DMS 273 (cell line): ENCODE measurements around the gene ABL2.
"Not testable (repeated sequence)": the region's sequence is repeated elsewhere in the genome, so short reads cannot be mapped to it uniquely, and the experiment has no call there.

ENCODE experiments used
- DNase-seq: peaks from one replicate; lab custom pipeline; 2025; ENCODE audit not compliant: unreplicated experiment; lab: John Stamatoyannopoulos, UW

ABL2 gene

DNA sequence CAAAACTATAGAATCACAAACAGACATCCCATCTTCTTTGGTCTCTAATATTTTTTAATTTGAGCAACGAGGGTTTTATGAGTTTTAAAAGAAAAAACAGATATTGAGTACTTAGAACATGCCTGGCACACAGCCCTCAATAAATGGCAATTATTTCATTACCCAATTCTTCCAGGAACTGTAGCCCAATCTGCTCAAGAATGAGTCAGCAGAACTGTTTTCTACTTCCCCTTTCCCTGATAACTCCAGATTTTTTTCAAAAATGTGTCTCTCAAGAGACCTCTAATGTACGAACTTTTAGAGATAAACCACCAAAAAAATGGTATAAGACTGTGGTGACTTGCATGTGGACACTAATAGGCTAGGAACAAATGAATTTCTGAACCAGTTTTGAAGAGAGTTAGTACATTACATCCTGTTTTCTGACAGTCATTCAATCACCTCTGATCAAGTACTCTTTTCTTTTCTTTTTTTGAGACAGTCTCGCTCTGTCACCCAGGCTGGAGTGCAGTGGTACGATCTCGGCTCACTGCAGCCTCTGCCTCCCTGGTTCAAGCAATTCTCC lies 11.5 kb downstream of the ABL2 start:
- peak; percentile 26 for DNase-seq

DNA sequence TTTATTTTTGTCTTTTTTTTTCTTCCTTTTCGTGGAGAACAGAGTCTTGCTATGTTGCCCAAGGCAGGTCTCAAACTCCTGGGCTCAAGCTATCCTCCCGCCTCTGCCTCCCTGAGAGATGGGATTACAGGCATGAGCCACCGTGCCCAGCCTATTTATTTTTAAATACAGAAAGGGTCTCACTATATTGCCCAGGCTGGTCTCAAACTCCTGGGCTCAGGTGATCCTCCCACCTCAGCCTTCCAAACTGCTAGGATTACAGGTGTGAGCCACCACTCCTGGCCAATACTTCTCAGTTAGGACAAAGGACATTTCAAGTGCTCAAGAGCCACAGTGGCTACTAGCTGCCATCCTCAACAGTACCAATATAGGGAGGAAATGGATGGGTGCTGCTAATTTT lies 16.2 kb downstream of the ABL2 start:
- DNase-seq: not testable (repeated sequence)

DNA sequence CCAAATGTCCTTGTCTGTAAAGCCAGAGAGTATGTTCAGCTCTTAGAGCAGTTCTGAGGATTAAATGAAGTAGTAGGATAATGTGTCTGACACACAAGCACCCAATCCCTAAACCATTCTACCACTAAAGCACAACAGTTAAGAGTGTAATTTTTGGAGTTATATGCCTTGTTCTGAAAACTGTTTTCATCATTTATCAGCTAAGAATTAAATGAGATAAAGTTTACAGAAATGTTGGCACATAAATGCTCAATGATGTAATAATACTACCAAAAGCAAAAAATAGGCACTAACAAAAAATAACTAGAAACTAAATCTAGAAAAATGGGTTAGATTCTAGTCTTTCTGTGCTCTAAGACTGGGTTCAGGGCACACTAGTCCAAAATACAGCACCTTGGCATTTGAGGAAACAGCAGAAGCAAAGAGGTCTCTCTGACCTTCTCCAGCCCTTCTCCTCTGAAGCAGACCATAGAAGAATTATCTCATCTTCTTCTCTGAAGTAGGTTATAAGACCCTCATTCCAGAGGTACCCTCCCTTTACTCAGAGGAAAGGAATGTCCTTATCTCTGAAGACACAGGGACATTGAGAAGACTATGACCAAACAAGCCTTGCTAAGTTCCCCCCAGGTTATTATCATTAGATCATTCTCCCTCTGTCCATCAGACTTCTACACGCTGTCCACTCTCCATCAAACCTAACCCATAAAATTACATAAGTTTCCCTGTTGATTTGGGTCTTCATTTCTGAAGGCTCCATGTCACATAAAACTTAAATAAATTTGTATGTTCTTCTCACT lies 20.6 kb downstream of the ABL2 start:
- DNase-seq: no peak

DNA sequence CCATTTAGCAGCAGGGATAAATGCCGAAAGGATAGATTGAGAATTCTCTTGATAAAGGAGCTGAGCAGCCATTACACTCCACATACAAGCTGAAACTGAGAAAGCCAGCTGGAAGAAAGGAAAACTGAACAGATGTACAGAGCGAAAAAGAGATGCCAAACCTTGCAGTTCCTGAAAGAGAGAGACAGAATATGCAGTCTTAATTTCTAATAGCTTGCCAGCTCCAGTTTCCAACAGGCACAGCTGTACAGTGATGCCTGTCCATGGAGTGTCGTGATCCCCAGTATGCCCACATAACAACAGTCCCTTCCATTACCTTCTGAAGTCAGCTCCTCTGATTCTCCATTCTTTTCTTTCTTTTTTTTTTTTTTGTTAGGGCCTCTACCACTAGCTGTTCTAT lies 22.7 kb downstream of the ABL2 start:
- peak; percentile 91 for DNase-seq

DNA sequence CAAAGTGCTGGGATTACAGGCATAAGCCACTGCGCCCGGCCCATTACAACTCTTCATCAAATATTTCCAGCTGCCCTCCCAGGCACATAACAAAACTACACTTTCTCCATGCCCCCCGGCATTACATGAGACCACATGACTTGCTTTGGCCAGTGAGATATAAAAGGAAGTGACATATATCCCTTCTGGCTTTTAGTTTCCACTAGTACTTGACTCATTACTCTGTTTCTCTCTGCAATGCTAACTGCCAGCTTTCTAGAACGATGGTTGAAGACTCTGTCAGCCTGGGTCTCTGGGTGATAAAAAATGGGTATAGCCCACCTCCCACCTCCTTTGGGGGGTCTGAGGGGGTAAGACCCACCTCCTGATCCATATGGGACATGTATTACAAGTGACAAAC lies 24.2 kb downstream of the ABL2 start:
- no peak for DNase-seq

DNA sequence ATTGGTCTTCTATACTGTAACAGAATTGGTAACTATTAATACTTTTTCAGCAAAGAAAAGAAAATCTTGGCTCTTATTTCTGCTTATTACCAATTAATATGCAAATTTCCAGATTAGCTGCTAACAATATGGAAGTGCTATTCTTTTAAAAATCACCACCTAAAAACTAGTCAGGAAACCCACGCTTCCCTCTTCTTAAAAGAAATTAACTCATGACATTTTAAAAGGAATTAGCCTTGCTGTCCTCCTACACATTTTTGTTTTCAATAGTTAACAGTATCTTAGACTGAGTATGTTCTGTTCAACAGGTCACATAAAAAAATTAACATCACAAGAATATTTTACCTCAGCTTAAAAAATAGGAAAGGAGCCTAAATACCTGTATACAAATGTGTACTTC lies 27.3 kb downstream of the ABL2 start:
- DNase-seq: no peak

DNA sequence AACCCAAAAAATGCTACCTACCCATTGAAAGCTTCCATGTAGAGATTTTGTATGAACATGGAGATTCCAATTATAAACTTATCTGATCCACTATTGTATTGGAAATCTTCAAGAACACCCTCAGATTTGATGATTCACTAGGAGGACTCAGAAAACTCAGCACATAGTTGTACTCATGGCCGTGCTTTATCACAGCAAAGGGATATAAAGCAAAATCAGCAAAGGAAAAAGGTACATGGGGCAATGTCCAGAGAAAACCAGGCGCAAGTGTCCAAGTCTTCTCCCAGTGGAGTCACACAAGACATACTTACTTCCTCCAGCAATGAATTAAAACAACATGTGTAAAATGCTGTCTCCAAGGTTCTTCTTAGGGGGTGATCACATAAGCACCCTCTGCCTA lies 28.9 kb downstream of the ABL2 start:
- DNase-seq: no peak

DNA sequence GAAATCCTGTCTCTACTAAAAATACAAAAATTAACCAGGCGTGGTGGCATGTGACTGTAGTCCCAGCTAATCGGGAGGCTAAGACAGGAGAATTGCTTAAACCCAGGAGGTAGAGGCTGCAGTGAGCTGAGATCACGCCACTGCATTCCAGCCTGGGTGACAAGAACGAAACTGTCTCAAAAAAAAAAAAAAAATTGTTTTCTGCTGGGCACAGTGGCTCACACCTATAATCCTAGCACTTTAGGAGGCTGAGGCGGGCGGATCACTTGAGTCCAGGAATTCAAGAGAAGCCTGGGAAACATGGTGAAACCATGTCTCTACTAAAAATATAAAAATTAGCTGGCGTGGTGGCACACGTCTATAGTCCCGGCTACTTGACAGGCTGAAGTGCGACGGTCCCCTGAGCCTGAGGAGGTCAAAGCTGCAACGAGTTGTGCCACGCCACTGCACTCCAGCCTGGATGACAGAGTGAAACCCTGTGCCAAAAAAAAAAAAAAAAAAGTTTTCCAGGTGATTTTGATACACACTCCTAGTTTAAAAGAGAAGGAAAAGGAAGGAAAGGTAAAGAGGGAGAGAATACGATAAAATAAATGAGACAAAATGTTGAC lies 31.7 kb downstream of the ABL2 start:
- DNase-seq: no peak

DNA sequence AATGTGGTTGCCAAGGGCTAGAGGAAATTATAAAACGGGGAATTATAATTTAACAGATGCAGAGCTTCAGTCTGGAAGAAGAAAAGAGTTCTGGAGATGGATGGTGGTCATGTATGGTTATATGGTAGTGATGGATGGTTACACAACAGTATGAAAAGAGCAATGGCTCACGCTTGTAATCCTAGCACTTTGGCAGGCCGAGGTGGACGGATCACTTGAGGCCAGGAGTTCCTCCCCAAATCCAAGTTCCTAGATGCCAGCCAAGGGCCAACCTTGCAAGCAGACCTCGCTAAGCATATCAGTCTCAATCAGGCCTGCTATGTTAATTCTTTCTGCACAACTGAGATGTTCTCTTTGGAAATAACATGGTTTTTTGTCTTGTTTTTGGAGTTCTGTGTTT lies 33.6 kb downstream of the ABL2 start:
- DNase-seq: not testable (repeated sequence)

DNA sequence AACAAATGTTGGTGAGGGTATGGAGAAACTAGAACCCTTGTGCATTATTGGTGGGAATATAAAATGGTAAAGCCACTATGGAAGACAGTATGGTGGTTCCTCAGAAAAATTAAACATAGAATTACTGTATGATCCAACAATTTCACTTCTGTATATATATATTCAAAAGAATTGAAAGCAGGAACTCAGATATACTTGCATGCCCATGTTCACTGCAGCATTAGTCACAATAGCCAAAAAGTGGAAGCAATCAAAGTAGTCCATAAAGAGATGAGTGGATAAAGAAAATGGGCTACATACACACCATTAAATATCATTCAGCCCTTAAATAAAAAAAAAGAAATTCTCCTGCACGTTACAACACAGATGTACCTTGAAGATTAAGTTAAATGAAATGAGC lies 34.1 kb downstream of the ABL2 start:
- no peak for DNase-seq

DNA sequence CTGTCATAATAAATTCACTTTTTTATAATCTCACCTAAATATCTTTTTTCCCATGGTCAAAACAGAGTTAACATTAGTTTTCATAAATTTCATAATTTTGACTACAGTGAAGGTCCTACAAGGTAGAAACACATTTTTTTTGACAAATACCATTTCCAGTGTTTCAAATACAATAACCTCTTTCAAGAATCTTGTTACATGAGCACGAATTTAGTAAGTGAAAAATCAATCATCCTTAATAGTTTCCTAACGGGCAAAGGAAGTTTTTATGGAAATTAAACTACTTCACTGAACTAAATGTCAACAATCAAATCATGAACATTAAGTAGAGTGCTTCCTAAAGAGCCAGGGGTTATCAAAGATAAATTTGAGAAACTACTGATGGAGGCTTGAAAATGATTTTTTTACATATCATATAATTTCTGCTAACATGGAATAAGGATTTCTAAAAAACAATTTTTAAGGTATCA lies 35.4 kb downstream of the ABL2 start:
- DNase-seq: no peak

DNA sequence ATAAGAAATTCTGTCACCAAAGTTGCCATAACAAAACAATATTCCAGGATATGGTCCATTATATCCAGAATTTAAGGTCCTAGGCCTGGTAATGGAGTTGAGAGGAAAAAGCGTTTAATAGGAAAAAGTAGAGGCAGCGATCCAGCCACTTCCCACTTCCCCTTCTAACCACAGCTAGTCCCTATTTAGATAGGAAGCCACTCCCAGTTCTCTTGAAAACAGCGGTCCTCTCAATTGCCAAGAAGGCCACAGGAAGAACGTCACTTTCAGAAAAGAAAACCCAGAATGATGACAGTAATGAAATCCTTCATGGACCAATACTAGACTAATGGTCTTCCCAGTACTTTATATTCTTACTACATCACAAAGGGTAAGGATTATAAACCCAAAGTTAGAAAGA lies 38.6 kb downstream of the ABL2 start:
- no peak for DNase-seq

DNA sequence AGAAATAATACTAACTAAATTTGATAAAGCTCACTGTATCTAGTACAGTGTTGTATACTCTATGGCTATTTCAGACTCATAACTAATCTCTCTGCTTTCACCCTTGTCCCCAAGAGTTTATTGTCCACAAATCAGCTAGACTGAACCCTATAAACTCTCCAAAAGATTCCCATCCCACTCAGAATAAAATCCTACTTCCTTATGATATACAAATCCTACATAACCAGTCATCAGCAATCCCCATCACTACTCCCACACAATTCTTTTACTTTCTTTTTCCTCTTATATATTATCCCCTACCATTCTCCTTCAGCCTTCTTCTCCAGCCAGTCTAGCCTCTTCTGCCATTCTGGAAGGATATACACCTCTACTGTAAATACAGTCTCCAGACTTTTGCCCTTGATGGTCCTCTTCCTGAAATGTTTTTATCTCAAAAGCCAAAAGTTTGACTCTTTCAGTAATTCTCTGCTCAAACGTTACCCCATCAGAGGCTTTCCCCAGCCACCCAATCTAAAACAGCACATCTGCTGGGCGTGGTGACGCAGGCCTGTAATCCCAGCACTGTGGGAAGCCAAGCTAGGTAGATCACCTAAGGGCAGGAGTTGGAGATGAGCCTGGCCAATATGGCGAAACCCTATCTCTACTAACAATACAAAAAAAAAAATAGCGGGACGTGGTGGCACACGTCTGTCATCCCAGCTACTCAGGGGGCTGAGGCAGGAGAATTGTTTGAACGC lies 41.6 kb downstream of the ABL2 start:
- no peak for DNase-seq

DNA sequence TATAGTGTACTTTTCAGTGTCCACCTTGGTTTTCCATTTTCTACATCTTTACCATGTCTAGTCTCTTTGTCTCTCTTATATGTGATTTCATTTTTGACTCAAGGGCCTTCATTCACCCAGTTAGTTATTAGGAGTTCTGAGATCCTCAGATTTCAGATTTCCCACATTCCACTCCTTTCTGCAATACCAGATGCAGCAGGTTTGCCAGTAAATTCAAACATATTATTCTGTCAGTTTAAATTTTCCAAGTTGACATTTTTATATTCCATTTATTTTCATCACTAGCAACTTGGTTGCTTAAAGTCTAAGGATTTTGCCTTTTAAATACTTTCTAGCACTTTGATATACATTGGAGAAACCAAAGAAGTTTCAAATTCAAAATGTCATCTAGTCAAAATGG lies 42.4 kb downstream of the ABL2 start:
- no peak for DNase-seq

DNA sequence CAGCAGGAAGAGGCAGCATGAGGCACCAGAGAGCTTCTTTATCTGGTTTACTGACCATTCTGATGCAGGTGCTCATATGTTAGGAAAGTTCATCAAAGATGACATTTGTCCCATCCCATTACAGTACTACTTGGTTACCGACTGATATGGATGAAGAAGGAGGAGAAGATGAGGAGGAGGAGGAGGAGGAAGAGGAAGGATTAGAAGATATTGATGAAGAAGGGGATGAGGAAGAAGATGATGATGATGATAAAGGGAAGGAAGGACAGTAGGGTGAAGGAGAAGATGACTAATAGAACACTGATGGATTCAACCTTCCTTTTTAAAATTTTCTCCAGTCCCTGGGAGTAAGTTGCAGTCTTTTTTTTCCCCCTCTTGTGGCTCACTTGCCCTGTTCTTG lies 45.1 kb downstream of the ABL2 start:
- no peak for DNase-seq

DNA sequence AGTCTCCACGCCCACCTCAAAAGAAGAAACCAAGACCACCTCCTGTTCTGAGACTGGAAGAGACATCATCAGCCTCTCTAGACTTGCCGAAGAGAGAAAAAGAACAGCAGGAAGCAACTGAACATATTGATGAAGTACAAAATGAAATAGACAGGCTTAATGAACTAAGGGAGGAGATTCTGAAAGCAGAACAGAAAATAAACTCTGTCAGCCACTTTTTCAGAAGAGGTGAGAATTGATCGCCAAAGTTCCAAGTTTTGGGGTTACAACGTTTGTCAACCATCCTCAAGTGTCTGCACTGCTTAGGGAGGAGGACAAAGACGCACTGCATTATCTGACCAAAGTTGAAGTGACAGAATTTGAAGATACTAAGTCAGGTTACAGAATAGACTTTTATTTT lies 45.6 kb downstream of the ABL2 start:
- DNase-seq: no peak

DNA sequence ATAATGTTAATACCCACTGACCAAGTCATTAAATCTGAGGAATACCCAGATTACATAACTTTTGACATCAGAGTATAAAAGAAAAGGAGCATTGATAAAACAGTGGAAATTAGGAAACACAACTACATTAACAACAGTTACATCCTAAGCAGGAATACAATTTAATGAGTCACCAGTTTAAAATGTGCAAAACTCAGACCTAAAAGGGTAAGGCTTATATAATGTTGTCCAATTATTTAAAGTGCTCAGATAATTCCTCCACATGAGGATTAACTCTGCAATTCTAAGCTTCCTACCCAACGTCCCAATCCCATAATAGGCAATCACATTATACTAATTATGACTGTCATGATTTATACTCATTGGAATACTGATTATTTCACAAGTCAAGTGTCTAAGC lies 50.5 kb downstream of the ABL2 start:
- no peak for DNase-seq

DNA sequence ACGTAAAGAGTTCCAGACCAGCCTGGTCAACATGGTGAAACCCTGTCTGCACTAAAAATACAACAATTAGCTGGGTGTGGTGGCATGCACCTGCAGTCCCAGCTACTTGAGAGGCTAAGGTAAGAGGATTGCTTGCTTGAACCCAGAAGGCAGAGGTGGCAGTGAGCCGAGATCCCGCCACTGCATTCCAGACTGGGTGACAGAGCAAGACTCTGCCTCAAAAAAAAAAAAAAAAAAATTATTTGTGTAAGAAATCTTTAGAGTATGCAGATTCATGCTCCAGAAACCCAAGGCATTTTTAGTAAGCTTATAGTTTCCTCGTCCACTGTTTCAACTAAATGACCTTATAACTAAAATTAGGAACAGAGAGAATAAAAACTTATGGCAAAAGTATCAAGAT lies 51.3 kb downstream of the ABL2 start:
- DNase-seq: no peak

DNA sequence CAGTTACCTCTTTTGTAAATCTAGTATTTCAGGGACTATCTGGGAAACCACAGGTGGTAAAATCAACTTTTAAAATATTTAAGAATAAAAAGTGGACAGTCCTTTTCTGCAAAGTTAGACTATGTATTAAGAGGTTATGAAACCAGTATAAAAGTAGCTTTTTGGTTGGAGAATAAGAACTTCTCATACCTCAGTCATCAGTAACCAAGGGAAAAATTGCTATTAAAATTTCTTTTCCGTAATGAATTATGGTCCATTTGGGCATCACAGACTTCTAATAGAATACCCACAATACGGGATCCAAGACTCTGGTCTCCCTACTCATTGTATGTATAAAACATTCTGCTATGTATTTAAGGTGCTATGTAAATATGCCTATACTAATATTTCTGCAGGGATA lies 51.9 kb downstream of the ABL2 start:
- no peak for DNase-seq

DNA sequence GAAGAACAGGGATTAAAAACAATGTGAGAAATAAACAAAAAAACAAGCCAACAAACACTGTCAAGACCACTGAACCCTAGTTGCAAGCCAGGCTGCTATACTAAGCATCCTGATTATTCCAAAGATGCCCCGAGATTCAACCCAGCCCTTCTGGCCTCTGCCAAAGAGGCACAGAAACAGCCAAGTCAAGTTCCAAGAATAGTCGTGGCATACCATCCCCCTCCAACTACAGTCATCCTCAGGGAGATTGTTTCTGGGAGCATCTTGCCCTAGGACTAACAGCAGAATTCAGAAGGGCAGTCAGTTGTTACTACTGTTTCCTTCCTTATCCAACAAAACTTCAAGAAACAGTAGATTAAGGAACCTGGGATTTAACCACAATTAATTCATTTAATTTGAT lies 52.3 kb downstream of the ABL2 start:
- DNase-seq: no peak

DNA sequence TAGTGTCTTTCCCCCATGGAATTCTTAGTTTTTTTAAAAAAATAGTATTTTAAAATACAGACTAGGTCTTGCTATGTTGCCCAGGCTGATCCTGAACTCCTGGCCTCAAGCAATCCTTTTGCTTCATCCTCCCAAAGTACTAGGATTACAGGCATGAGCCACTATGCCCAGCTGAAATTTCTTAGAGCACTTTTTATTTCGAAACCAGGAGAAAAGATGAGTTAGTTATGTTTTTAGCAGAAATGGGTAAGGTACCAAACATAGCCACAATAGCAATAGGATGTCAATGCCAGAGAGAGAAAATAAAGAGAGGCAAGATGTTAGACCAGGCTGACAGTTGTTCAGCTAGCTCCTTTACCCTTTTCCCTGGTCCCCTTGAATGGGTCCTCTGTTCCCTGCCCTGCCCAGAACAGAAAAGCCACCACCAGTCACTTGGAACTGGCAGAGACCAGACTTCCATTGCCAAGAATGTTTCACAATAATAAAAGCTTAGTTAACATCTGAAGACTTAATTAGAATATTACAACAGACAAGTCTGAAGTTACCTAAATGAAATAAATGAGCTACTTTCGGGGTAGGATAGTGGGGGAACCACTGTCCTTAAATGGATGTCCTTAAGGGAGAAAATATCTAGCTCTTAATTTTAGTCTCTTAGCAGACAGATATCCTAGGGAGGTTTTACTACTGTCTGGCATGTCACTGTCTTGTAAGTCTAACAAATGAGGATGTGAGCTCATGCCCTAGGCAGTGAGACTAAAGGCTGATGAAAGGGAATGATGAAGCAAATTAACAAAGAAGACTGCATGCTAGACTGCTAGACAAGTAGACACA lies 54.3 kb downstream of the ABL2 start:
- DNase-seq: no peak
